A549 (cell line): Measurements from ENCODE around the gene HMOX1.

Experiments used
- CBX8 ChIP-seq: fragments of 200-600 bp; sonication (generic); IDR thresholded peaks from 2 replicates; pipeline ENCODE4 v1.6.1; 2016
- CTCF ChIP-seq: fragments of >200 bp; sonication (Bioruptor Twin); formaldehyde crosslinking; IDR thresholded peaks from 3 replicates; pipeline ENCODE4 v1.5.1; 2016
- EP300 ChIP-seq, 2 experiments: fragments of >200 bp; sonication (Bioruptor Twin); formaldehyde crosslinking; IDR thresholded peaks; 2 replicates in 1 of 2; 3 replicates in 1 of 2; pipeline ENCODE4 v1.6.1; 2016 to 2017
- MAX ChIP-seq: IDR thresholded peaks from 2 replicates; pipeline ENCODE4 v1.6.1; 2012
- MAZ ChIP-seq: fragments of 150-350 bp; IDR thresholded peaks from 2 replicates; pipeline ENCODE4 v1.6.1; 2014; ENCODE audit warnings: antibody characterized with exemption, low read depth, low read length, borderline replicate concordance
- POLR2A ChIP-seq: IDR thresholded peaks from 2 replicates; pipeline ENCODE4 v1.6.1; 2012; ENCODE audit warnings: mild to moderate bottlenecking, low read length
- POLR2AphosphoS2 ChIP-seq: conservative IDR thresholded peaks from 2 replicates; pipeline ENCODE4 v1.6.1; 2012; ENCODE audit warnings: low read length, improper control_type of control experiment, inconsistent platforms
- SMC3 ChIP-seq: fragments of >200 bp; sonication (Bioruptor Twin); formaldehyde crosslinking; IDR thresholded peaks from 3 replicates; pipeline ENCODE4 v1.6.1; 2018; ENCODE audit warnings: inconsistent platforms
- SREBF2 ChIP-seq: fragments of 450-650 bp; IDR thresholded peaks from 2 replicates; pipeline ENCODE4 v1.6.1; 2014; ENCODE audit warnings: mild to moderate bottlenecking, moderate library complexity

- TF ChIP-seq POLR2AphosphoS2 (0 out of 2 replicates have a peak, but pooled peaks have one; percentile 24), SMC3 (no peak), MAX (no peak), CTCF (no peak), MAZ (no peak), POLR2A (no peak), SREBF2 (no peak), CBX8 (no peak), EP300 (IDR thresholded peaks at IDR 0.05) (no peak)
Observed at GRCh38 chr22:35394810-35395563, 14.1 kb downstream of the HMOX1 start.
